ENCODE data around the gene BTRC.

Gene BTRC

DNA sequence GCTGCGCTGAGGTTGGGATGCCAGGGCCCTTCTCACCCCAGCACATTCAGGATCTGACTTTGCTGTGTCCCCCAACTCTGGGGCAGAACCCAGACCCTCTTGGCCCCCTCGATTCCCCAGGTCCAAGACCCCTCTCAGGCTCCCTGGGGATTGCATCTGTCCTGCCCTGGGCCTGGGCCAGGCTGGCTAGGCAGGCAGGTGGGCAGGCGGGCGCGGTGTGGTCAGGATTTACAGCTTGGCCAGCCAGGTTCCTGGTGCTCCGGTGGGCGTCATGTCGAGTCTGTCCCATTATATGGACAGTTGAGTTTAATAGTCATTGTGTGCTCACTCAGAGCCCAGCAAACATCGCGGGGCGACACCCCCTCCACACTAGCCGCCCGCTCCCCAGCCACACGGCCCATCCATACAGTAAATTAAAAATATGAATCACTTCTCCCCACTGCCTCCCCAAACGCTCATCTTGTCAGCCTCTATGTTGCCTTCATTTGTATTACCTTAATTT lies 210.6 kb downstream of the BTRC start:
- TF ChIP-seq CTCF (IDR thresholded peaks at IDR 0.05) (no peak), ZFX (IDR thresholded peaks at IDR 0.05; ENCODE audit: borderline replicate concordance) (no peak)
- H3K27ac ChIP-seq = no peak overlapping the region

- TF ChIP-seq CTCF (IDR thresholded peaks at IDR 0.05) (no peak), ZFX (IDR thresholded peaks at IDR 0.05; ENCODE audit: borderline replicate concordance) (no peak)
- H3K27ac ChIP-seq = no peak overlapping the region
Observed at GRCh38 chr10:101565370-101565900, 211.5 kb downstream of the BTRC start.

DNA sequence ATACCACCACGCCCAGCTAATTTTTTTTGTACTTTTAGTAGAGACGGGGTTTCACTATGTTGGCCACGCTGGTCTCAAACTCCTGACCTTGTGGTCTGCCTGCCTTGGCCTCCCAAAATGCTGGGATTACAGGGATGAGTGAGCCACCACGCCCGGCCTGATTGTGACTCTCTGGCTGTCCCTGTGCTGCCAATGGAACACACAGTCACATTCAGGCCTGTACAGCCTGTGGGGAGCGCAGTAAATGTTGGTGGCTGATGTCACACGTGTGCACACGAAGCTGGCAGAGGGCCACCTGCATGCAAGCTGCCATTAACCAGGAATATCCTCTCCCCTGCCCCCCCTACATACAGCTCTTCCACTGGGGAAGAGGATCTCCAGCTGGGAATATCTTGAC lies 212.0 kb downstream of the BTRC start:
- no peak overlapping the region for H3K27ac ChIP-seq
- no peak for TF ChIP-seq CTCF (IDR thresholded peaks at IDR 0.05)
- no peak for TF ChIP-seq ZFX (IDR thresholded peaks at IDR 0.05; ENCODE audit: borderline replicate concordance)

GRCh38 chr10:101566333-101567164 lies 212.6 kb downstream of the BTRC start:
- no peak for TF ChIP-seq CTCF (IDR thresholded peaks at IDR 0.05)

GRCh38 chr10:101567165-101568006 lies 213.4 kb downstream of the BTRC start:
- TF ChIP-seq CTCF (IDR thresholded peaks at IDR 0.05) (no peak), ZFX (IDR thresholded peaks at IDR 0.05; ENCODE audit: borderline replicate concordance) (no peak)
- H3K27ac ChIP-seq = no peak overlapping the region

More at GRCh38 chr10:101566333-101567164, 212.6 kb downstream of the BTRC start:
- no peak overlapping the region for H3K27ac ChIP-seq

DNA sequence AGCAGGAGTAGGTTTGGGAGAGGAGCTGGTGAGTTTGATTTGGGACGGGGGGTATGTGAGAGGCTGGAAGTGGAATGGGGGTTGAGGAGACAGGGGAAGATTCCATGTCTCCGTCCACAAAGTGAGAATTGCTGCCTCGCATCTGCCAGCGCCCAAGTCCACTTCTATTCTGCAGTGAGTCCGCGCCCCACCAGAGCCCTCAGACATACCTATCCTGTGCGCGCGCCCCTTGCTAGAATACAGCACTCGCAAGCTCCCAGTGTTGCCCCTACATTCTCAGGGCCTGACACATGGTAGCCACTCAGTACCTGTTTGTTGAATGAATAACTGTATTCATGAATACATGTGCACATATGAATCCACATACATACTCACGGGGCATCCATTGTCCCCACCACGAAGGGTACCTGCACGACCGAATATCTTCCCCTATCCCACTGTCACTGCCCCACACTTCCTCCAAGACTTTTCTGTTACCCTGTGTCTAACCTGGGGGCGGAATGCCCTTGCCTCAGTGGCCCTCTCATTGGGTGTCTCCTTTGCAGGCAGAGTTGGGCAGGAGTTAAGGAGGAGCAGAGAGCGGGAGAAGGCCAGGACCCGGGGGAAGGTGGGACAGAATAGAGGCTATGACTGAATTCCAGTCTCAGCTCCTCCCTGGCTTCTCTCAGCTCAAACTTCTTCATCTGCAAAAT lies 214.2 kb downstream of the BTRC start:
- H3K27ac ChIP-seq = no peak overlapping the region
- TF ChIP-seq ZFX (IDR thresholded peaks at IDR 0.05; ENCODE audit: borderline replicate concordance) (no peak), CTCF (IDR thresholded peaks at IDR 0.05) (no peak)
